Right renal cortex interstitium (tissue), 3 donors: ENCODE results near the gene C4BPB. TPM values are rescaled to one million over a fixed set of nuclear protein-coding genes. Genes with fewer than 3 reads are reported as not detected.

ENCODE experiments used
- DNase-seq, 3 donors: peaks; one replicate each; pipeline ENCODE4 v3.0.0-alpha.2; 2013; ENCODE audit warnings: low read depth in 3 of 3, low spot score in 2 of 3
- polyA plus RNA-seq, 3 donors: library from polyadenylated mRNA; unstranded; fragments of 120-200 nt; gene quantifications; one replicate each; pipeline ENCODE4 v1.2.1, GENCODE V29; 2013; ENCODE audit not compliant: insufficient read length in 3 of 3

Gene C4BPB
- polyA plus RNA-seq, 3 donors: 0.10 to 0.35 (median 0.21) TPM

DNA sequence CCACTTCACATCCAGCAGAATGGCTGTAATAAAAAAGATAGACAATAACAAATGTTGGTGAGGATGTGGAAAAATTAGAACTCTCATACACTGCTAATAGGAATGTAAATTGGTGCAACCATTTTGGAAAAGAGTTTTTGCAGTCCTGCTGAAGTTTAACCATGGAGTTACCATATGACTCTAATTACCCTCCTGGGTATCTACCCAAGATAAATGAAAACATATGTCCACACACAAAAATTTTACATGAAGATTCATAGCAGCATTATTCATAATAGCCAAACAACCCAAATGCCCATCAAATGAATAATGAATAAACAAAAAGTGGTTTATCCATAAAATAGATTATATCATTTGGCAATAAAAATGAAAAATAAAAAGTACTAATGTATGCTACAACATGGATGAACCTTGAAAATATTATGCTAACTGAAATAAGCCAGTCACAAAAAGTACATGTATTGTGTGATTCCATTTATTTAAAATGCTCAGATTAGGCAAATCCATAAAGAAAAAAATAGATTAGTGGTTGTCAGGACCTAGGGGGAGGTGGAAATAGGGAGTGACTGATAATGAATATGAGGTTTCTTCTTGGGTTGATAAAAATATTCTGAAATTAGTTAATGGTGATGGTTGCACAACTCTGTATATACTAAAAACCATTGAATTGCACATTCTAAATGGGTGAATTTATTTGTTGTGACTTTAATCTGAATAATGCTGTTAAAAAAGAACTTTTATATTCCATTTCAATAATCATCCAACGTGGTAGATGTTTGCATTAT lies 41.8 kb downstream of the C4BPB start:
- DNase-seq: no peak

DNA sequence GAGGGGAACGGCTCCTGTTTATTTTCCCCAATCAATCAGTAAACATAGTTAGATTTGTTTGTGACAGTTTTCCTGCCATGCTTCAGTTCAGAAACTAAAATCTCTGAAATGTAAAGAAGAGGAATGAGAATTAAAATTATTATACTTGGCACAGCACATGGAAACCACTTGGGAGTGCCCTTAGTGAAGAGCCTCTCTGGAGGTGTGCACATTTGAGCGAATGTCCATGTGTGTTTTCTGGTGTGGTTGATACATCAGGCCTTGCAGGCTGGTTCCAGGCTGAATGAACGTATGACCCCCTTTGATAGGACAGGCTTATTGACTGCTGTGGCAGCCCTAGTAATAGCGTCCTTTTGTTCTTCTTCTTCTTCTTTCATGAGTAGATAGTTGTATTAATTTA lies 42.5 kb downstream of the C4BPB start:
- DNase-seq: no peak

- DNase-seq: no peak
These were observed 45.9 kb downstream of the C4BPB start for GRCh38 chr1:207134581-207134980.

DNA sequence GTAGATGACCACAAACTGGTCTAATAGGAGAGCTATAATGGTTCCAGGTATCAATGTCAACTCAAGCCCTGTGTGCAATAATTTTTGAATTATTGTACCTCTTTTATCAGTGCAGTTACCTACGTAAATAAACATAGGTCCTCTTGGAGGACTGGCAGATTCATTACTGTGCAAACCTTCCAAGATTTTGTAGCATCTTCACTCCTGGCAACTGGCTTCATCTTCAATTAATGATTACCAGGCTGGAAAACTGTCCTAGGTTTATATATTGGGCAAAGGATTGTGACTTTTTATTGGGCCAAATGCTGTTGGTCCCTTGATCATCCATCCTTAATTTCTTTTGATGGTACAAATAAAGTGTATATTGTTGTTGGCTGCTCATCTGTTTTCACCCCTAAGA lies 51.0 kb downstream of the C4BPB start:
- no peak for DNase-seq

DNA sequence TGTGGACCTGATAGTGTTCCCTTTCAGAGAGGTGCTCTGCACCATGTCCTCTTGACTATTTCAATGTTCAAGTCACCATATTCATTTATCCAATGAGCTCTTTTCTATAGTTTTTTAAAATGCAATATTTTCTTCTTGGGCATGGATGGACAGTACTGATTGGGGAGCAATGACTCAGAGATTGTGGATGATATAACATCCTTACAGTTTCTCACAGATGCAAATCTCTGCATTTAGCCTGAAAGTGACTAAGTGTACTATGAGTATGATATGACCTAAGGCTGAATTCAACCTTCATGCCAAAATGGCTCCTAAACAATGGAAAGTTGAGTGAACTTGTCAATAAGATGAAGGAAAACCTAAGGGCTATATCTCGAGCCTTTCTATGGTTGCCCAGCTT lies 51.9 kb downstream of the C4BPB start:
- DNase-seq: no peak

DNA sequence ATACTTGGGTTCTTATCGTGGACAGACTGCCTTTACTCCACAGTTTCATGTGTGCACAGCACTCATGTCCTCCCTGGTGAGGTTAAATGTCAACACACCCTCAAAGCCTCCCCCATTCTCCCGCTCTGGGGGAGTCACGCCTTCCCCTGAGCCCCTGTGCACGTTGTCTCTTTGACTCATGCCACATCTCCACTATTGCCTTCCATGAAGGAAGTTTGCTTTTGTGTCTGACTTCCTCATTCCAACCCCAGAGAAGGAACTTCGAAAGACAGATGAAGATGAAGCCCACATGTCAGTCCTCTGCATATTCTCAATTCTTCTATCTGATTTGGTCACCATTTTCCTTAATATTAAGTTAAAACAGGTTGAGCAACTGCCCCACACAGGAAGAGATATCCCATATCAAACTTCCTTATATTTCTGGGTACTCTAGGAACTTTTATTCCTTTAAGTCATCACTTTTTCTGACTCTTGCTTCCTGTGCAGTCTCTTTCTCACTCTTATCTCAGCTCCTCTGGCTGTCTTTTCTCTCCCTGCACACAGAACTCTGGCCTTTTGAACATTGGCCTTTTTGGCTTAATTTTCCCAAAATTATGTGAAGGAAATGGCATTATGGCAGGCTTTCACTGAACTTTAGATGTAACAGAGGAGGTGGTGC lies 56.9 kb downstream of the C4BPB start:
- no peak for DNase-seq

Other genes with a start within 250 kb of the C4BPB start
- gene IL20, start 223.2 kb upstream of the C4BPB start, polyA plus RNA-seq: not detected
- under 1 TPM; 0.18 to 0.35 (median 0.35) TPM for gene IL24, start 191.4 kb upstream of the C4BPB start, polyA plus RNA-seq
- 1 to 10 TPM; 1.9 to 2.4 (median 2.0) TPM for gene FCMR, start 166.9 kb upstream of the C4BPB start, polyA plus RNA-seq
- 1 to 10 TPM in 2 of 3 donors, under 1 TPM in 1; 0.94 to 2.4 (median 1.2) TPM for gene PIGR, start 142.4 kb upstream of the C4BPB start, polyA plus RNA-seq
- gene FCAMR, start 118.4 kb upstream of the C4BPB start, polyA plus RNA-seq: 10 to 100 TPM in 1 of 3 donors, 1 to 10 TPM in 2; 5.9 to 12.5 (median 9.8) TPM
- gene C1orf116, start 56.1 kb upstream of the C4BPB start, polyA plus RNA-seq: 10 to 100 TPM; 18.0 to 22.3 (median 20.2) TPM
- 10 to 100 TPM; 15.1 to 16.2 (median 16.1) TPM for gene YOD1, start 37.7 kb upstream of the C4BPB start, polyA plus RNA-seq
- gene PFKFB2, start 35.6 kb upstream of the C4BPB start, polyA plus RNA-seq: 10 to 100 TPM; 15.1 to 17.0 (median 15.4) TPM
- under 1 TPM; 0.24 to 0.47 (median 0.40) TPM for gene C4BPA, start 15.4 kb downstream of the C4BPB start, polyA plus RNA-seq
- gene CD55, start 232.8 kb downstream of the C4BPB start, polyA plus RNA-seq: 10 to 100 TPM; 65.3 to 66.7 (median 66.0) TPM